NK-92 treated with Interleukin-12 subunit alpha and Interleukin-12 subunit beta, amount 100 ng/mL, for 24 hours (cell line): ENCODE data around the gene GOLGA8K.
"Not testable (repeated sequence)": the region's sequence is repeated elsewhere in the genome, so short reads cannot be mapped to it uniquely, and the experiment has no call there.

Experiments
- DNase-seq: peaks from one replicate; lab custom pipeline; 2025; lab: John Stamatoyannopoulos, UW

GOLGA8K gene

DNA sequence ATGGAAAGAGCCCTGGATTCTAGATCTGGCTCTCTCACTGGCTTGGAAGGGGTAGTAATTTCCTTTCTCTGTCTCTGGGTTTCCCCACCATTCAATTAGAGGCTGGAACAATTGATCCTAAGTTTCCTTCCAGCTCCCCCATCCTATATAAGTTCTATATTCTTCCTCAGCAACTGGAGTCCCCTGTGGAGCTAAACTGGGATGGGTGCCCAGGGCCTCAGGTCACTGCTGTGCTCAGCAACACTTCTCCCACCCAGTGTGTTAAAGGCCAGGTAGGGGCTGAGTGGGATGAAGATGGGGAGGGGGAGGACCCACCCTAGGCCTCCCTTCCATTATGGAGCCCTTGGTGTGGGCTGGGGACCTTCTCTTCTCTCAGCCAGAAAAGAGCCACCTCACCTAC is 46.2 kb downstream of the GOLGA8K start:
- not testable (repeated sequence) for DNase-seq

DNA sequence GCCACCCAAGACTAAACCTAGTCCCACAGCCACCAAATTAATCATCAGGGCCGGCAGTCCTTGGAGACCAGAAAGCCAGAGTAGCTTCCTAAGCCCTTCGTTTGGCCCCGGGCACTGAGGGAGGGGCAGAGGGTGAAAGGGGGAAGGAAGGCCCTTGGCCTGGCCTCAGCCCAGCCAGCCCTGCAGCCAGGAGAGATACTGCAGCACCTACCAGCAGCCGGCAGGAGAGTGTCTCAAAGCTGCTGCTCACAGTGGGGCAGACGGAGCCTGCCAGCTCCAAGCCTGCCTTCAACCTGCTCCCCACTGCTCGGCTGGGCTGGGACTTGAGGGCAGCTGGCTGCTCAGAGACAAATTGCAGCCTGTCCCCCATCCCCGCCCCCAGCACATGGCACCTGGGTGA is 50.3 kb downstream of the GOLGA8K start:
- DNase-seq = not testable (repeated sequence)

DNA sequence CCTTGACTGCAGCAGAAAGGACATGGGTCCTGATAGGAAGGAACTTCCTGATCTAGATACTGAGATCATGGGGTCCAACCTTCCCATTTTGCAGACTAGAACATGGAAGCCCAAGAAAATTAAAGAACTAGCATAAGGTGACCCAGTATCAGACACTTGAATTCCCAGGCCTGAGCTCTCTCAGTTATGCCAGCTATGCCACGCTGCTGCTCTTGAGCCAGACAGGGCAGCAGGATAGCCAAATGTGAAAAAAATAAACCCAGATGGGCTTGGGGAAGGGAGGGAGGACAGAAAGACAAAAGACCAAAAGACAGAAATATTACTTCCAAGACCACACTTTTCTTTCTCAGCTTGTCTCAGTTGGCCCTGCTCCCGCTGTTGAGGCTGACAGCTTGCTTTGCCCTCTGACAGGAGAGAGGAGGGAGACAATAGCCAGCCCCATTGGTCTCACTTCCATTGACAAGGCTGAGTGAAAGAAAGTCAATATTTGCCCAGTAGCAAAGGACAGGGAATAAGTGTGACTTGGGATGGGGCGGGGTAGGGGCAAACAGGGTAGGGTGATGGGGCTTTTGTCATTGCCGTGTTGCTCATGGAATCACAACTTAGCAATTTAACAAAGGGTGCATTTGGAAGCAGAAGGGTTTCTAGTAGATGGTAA is 52.4 kb downstream of the GOLGA8K start:
- not testable (repeated sequence) for DNase-seq

DNA sequence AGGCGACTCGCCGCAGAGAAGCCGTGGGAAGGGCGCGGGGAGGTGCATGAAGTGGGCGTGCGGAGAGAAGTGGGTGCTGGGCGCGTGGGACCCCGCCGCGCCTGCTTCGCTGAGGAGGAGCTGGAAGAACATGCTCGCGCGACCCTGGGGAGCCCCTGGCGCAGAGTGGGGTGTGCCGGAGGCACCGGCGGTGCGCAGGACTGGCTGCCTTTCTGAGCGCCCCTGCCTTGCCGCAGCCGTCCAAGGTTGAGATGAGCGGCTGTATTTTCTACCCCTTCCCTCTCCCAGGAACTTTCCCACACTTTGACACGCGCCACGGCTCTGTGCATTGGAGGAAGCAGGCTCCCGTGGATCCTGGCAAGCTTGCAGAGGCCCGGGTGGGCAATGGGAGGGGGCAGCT is 56.1 kb downstream of the GOLGA8K start:
- DNase-seq = not testable (repeated sequence)

DNA sequence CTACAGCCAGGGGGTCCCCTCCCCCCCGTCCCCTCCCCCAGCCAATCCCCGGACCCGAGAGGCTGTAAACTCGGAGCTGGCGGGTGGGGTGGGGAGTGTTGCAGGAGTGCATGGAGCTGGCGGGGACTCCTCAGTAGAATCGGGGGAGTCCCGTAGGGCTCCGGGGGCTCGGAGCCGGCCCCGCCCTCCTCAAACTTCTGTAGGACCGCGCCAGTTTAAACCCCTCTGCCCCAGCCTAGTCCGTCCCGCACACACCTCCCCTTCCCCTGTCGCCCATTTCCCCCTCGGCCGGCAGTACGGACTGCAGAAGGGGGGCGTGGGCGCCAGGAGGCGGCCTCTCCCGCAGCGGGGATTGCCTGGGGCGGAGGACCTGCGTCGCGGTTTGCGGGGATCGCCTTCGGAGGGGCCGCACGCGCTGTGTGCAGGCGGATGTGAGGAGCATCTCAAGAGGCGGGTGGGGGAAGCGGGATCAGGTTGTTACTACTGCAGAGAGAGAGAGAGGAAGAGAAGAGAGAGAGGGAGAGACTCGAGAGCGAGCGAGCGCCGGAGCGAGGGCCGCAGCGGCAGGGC is 57.0 kb downstream of the GOLGA8K start:
- not testable (repeated sequence) for DNase-seq

DNA sequence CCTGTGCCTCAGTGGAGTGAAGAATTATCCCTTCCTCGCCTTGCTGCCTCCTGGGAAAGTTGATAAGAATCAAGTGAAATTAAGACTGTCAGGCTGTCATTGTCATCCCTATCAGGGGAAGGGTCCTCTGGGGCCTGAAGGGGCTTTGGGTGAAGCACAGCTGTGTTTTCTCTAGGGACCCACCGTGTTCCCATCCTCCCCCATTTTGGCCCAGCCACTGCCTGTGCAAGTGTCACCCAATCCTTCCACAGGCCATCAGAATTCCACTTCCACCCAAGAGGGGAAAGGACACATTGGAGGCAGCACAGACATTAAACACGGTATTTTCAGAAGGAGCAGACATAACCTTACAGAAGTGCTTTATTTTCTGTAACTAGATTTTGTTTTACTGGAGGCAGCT is 59.2 kb downstream of the GOLGA8K start:
- DNase-seq = not testable (repeated sequence)
